SKM-1 (cell line): ENCODE measurements around the gene SMAD3.

ENCODE experiments used
- DNase-seq: peaks from one replicate; lab custom pipeline; 2025; ENCODE audit not compliant: unreplicated experiment; lab: John Stamatoyannopoulos, UW

Gene SMAD3

GRCh38 chr15:67194171-67195114 is 129.0 kb downstream of the SMAD3 start:
- no peak for DNase-seq

DNA sequence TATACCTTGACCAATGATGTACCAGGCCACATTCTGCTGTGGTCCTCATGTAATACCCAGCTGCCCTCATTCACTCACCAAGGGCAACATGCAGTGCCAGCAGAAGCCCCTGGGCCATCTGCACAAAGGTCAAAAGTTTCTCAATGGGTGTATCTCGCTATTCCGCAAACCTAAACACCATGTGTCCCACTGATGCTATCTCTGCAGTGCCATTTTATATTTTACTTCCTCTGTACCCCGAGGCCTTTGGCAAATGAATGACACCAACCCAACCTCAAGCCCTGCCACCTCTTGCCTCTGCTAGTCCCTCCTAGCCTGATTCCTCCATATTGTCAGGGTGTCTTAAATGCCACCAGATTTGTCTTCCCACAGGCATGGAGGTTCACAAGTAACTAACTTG is 129.9 kb downstream of the SMAD3 start:
- DNase-seq, result no peak

- DNase-seq, result no peak
Observed at GRCh38 chr15:67196222-67196621, 130.8 kb downstream of the SMAD3 start.

DNA sequence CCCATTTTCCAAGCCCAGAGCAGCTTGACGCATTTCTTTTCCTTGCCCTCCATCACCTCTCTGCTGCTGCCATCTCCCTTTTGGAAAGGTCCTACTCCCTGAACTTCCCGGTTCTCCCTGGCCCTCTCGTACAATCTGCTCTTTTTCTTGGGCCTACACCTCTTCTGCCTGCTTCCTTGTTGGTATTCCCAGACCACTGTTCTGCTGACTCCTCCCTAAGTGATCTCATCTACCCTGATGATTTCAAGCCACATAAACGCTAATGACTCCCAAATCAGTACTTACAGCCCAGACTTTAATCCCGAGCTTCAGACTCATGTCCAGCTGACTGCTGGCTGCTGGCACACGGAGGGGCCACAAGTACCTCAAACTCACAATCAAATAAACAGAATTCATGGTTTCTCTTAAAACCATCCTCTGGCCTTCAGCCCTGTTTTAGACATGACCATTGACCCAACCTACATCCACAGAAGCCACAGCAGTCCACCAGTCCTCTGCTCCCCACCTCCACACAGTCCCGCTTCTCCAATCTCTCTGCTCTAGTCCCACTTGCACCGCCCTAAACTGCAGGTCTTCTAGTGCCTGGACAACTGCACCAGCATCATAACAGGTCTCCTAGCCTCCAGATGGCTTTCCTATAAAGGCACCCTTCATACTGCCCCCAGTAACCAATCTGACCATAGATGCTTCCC is 131.4 kb downstream of the SMAD3 start:
- DNase-seq, result no peak

DNA sequence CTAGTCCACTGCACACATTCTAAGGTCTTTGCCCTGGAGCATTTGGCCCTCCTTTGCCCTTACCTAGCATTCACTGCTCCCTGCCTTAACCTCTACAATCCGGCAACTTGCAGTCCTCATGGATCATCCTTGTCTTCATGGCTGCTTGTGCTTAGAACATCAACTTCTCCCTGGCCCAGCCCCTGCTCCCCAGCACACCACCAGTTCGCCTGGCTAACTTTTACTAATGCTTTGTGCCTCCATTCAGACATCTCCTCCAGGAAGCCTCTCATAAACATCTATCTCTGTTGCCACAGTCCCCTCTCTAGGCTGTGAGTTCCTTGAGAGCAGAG is 131.9 kb downstream of the SMAD3 start:
- no peak for DNase-seq

GRCh38 chr15:67198157-67198754 is 132.9 kb downstream of the SMAD3 start:
- no peak for DNase-seq

GRCh38 chr15:67199391-67199790 is 134.0 kb downstream of the SMAD3 start:
- DNase-seq, result no peak

DNA sequence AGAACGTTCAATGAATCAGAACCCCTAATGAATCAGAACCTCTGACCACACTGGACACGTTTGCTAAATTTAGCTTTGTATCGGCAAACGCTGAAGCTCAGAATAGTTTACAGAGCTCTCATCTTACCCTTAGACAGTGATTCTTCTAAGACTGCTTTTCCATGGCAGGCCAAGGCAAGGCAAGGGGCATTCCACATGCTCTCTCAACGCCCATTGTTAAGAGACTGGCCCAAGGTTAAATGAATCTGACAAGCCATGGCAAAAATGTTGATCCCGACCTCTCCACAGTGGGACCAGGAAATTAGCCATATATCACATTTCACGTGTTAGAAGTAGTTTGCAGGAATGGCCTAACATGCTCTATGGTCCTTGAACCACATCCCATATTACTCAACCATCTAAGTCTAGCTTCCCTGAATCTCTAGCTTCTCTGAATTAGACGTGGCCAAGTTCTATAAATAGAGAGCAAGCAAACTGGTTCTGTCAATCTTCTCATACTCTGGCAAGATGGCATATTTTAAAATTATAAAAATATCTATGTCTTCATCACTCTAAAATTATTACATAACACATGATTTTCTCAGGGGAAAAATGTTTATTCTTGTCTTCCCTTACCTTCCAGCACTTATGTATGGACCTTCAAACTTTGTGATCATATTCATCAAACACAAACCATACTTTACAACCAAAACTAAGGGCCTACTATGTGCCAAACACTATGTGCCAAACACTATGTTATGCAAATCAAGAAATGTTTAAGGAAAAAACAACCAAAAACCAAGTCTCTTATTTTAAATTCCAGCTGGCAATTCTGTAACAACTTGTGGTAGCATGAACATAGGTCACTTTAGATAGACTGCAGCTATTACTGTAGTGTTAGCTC is 134.7 kb downstream of the SMAD3 start:
- peak; percentile 26 for DNase-seq

DNA sequence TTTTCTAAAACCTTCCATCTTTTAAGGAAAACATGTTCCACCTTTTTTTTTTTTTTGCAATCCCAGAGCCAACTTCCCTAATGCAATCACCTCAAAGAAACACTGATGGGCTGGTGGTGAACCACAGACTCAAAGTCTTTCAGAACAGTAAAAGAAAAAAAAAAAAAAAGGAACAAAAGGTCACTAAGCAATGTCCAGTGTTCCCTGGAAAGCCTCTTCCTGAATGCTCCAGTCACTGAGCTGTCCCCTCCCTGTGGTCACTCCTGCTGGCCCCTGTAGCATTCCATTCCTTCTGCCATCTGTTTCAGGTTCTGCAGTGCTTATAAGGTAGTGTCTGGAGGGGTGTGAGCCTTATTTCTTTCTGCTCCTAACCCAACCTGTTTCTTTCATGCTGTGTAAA is 135.7 kb downstream of the SMAD3 start:
- DNase-seq, result peak; percentile 25

- DNase-seq, result no peak
Observed at GRCh38 chr15:67202091-67202490, 136.7 kb downstream of the SMAD3 start.

DNA sequence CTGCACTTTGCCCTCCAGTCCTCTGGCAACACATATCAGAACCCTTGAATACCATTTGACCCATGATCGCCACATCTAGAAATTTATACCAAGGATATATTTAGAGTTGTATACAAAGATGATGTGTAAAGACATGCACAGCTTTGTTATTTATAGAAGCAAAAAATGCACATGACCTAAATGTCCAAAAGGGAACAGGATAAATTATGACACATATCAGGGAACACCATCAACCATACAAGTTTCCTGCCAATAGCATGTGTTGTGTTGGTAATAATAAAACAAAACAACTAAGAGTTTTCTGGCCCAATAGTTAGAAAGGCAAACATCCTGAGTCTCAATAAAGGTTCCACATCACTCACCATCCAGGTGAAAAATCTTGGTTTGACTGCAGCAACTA is 137.6 kb downstream of the SMAD3 start:
- DNase-seq, result no peak

GRCh38 chr15:67207555-67208207 is 142.3 kb downstream of the SMAD3 start:
- no peak for DNase-seq

GRCh38 chr15:67208396-67208795 is 143.0 kb downstream of the SMAD3 start:
- no peak for DNase-seq

GRCh38 chr15:67210555-67211168 is 145.3 kb downstream of the SMAD3 start:
- DNase-seq, result no peak

DNA sequence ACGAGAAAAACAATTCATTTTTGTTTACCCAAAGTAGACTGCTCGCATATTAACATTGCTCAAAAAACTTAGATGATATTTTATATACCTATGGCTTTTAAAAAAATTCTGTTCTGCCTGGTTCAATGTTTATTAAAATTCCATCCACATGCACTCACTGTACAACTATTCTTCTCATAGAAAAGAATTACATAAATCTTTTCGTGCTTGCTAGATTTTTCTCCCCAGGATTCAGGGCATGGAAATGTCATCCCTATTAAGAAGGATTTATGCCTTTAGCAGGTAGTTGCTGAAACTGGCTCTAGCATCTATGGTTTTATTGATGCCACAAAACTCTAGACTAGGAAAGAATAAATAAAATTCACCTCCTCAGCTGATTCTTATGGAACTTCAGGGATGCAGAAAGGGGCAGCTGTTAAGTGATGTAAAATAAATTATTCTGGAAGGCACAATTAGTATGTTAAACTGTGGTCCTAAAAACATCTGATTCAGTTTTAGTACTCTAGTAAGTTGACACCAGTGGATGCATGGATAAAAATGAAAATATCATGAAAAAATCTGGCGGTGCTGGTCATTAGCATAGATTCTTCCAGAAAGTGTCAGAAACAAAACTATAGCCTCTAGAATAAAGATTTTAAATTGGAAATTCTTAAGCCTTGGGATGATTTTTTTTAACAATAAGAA is 147.4 kb downstream of the SMAD3 start:
- no peak for DNase-seq

DNA sequence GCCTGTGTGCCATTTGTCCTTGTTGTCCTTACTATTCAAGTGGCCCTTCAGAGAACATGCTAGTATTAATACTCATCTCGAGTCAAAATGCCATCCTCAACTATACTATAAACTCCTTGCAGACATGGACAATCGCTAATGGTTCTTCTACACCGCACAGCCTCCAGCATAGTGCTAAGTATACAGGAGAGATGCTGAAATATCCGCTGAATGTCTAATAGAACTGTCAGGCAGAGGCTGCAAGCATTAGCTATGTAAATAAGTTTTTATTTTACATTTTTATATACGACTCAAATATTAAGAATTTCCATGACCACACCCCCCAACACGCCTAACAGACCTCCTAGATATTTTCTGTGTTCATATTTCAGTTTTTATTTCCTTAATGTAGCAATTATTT is 149.7 kb downstream of the SMAD3 start:
- no peak for DNase-seq

- DNase-seq, result no peak
Observed at GRCh38 chr15:67216859-67217258, 151.5 kb downstream of the SMAD3 start.

DNA sequence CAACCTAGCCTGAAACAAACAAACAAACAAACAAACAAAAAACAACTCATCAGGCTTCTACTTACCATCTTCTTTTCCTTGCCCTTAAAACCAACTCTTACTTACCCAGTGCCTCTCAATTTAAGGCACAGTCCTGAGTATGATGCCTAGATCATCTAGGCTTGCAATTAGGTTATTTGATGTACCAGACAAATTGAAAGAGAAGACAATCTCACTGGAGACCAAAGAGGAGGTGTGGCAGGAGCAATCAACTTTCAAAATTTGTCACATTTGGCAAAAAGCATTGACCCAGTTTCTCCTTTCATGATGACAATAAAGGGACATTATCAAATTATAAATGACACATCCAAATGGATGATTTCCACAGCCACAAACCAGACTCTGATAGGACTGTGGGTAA is 153.0 kb downstream of the SMAD3 start:
- DNase-seq, result no peak

GRCh38 chr15:67219288-67219687 is 153.9 kb downstream of the SMAD3 start:
- no peak for DNase-seq

DNA sequence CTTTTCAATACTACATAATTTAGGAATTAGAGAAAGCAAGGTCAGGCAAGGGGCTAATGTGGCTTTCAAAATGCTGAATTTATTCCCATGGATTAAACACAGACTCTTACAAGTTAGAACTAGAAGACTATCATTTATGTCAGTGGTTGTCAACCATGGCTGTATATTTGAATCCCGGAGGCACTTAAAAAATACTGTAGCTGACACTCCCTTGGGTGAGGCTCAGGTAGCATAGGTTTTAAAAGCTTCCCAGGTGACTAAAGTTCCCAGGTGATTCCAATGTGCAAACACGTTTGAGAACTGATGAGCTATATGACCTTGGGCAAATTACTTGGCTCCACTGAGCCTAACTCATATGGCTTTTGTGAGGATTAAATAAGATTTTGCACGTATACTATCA is 159.5 kb downstream of the SMAD3 start:
- DNase-seq, result no peak
